Measurements from ENCODE around the gene HS6ST2. TPM values are rescaled to one million over a fixed set of nuclear protein-coding genes. Genes with fewer than 3 reads are reported as not detected.

HS6ST2 gene
- total RNA-seq, 2 experiments from 2014 or later: not detected

DNA sequence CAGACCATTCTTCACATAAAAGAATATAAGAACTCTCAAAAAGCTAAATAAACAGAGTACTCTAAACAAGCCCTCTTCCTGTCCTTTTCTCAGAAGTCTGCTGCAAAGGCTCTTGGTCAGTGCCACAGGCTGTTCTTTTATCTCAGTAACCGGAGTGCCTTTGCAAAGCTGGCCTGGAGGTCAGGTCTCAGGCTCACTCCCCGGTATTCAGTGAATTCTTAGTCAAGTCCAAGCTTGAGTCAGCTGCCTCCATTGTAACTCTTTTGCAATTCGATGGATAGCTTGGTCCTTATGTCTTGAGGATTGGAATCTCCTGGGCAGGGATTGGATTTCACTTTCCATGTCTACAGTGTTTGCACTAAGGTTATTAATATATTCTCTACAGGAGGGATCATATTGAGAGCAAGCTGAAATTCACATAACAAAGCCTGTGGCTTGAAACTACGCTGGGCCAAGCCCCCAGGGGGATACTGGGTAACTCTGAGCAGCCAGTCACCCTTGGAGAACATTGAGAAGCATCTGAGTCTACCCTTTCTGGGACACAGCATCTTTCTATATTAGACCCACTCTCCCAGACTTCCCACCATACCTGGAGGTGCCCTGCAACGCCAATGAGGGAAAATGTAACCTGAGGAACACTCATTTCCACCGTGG is 10.0 kb upstream of the HS6ST2 start:
- DNase-seq (ENCODE audit: low spot score): no peak
- ChIA-PET POLR2A (no interaction called here), CTCF (ENCODE audit: unreplicated experiment) (no interaction called here)
- Histone ChIP-seq H2AFZ (ENCODE audit: low read length) (no peak overlapping the region), H3K79me2 (ENCODE audit: insufficient read depth, low read depth, low read length) (no peaks in the 10 kb centered on the region), H3K36me3 (ENCODE audit: insufficient read depth, low read length) (no peaks in the 10 kb centered on the region), H3K4me2 (ENCODE audit: low read length) (no peak overlapping the region), H3K9me2 (ENCODE audit: insufficient read depth, low read length) (no peaks in the 10 kb centered on the region), H4K20me1 (ENCODE audit: insufficient read depth, low read length) (no peaks in the 10 kb centered on the region), H3K9me3 (ENCODE audit: low read length) (no peaks in the 10 kb centered on the region), H3K4me1 (ENCODE audit: insufficient read depth, low read length, poor library complexity, severe bottlenecking) (no peaks in the 10 kb centered on the region), H3K27ac (ENCODE audit: low read depth, low read length, poor library complexity, severe bottlenecking) (no peak overlapping the region), H3K4me3 (ENCODE audit: low read depth, low read length, poor library complexity, severe bottlenecking) (no peak overlapping the region)
- intact Hi-C loops (cut with micrococcal nuclease; ENCODE audit: unreplicated experiment): no loop called here
- TF ChIP-seq EZH2phosphoT487 (IDR thresholded peaks at IDR 0.05; ENCODE audit: borderline replicate concordance, low read depth, low read length): no peak
- TF ChIP-seq, protein P1, sequence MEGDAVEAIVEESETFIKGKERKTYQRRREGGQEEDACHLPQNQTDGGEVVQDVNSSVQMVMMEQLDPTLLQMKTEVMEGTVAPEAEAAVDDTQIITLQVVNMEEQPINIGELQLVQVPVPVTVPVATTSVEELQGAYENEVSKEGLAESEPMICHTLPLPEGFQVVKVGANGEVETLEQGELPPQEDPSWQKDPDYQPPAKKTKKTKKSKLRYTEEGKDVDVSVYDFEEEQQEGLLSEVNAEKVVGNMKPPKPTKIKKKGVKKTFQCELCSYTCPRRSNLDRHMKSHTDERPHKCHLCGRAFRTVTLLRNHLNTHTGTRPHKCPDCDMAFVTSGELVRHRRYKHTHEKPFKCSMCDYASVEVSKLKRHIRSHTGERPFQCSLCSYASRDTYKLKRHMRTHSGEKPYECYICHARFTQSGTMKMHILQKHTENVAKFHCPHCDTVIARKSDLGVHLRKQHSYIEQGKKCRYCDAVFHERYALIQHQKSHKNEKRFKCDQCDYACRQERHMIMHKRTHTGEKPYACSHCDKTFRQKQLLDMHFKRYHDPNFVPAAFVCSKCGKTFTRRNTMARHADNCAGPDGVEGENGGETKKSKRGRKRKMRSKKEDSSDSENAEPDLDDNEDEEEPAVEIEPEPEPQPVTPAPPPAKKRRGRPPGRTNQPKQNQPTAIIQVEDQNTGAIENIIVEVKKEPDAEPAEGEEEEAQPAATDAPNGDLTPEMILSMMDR (conservative IDR thresholded peaks at IDR 0.05; ENCODE audit: low read length): no peak
- BruUV-seq (replicated peaks): no TSS peak

DNA sequence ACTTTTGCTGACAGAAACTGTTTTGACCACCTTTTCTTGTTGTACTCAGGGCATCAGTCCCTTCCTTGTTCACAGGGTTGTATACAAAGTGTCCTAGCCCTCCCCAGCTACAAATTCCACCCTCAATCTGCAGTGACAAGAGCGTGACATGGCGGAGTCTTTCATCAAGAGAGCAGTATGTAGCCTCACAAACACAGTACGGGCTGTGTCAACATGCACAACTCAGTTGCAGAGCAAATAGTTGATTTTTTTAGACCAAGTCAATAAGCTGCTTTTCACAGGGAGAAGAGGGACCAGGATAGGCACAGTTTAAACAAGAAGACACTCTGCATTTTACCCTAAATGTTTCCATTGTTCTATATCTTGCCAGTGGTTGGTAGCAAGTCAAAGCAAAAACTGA is 8.6 kb upstream of the HS6ST2 start:
- POLR2A ChIA-PET: no interaction called here
- CTCF ChIA-PET (ENCODE audit: unreplicated experiment): no interaction called here
- no peak for TF ChIP-seq EZH2phosphoT487 (IDR thresholded peaks at IDR 0.05; ENCODE audit: borderline replicate concordance, low read depth, low read length)
- TF ChIP-seq, protein P1 (conservative IDR thresholded peaks at IDR 0.05; ENCODE audit: low read length): no peak

DNA sequence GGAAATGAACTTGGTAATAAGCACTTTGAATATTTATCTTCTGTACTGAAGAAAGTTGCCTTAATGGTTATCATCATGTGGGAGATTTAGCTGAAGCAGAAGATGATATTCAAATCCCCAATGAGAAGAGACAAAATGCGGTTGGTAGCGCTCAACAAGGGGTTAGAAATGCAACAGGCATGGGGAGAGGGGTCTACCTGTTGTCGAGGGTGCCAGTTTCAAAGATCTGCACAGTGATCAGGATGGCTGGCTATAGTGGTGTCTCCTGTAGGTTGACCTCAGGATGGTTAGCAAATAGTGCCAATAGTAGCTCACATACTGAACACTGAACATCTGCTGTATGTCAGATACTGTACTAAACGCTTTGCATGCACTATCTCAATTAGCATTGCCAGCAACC is 7.0 kb upstream of the HS6ST2 start:
- no TSS peak for BruUV-seq (replicated peaks)
- no peak overlapping the region for H2AFZ ChIP-seq (ENCODE audit: low read length)
- intact Hi-C loops (cut with micrococcal nuclease; ENCODE audit: unreplicated experiment): no loop called here
- H3K79me2 ChIP-seq (ENCODE audit: insufficient read depth, low read depth, low read length): no peaks in the 10 kb centered on the region
- no peaks in the 10 kb centered on the region for H3K9me2 ChIP-seq (ENCODE audit: insufficient read depth, low read length)
- H3K9me3 ChIP-seq (ENCODE audit: low read length): no peaks in the 10 kb centered on the region
- TF ChIP-seq, protein P1 (conservative IDR thresholded peaks at IDR 0.05; ENCODE audit: low read length): no peak
- TF ChIP-seq EZH2phosphoT487 (IDR thresholded peaks at IDR 0.05; ENCODE audit: borderline replicate concordance, low read depth, low read length): no peak
- no peak for DNase-seq (ENCODE audit: low spot score)
- ChIA-PET POLR2A (no interaction called here), CTCF (ENCODE audit: unreplicated experiment) (no interaction called here)
- H3K36me3 ChIP-seq (ENCODE audit: insufficient read depth, low read length): no peaks in the 10 kb centered on the region
- H3K4me3 ChIP-seq (ENCODE audit: low read depth, low read length, poor library complexity, severe bottlenecking): no peak overlapping the region
- no peak overlapping the region for H3K27ac ChIP-seq (ENCODE audit: low read depth, low read length, poor library complexity, severe bottlenecking)
- no peaks in the 10 kb centered on the region for H3K4me1 ChIP-seq (ENCODE audit: insufficient read depth, low read length, poor library complexity, severe bottlenecking)
- no peak overlapping the region for H3K4me2 ChIP-seq (ENCODE audit: low read length)
- H4K20me1 ChIP-seq (ENCODE audit: insufficient read depth, low read length): no peaks in the 10 kb centered on the region

More for the DNA sequence above, 8.6 kb upstream of the HS6ST2 start:
- intact Hi-C loops (cut with micrococcal nuclease; ENCODE audit: unreplicated experiment): no loop called here
- H3K9me3 ChIP-seq (ENCODE audit: low read length): no peaks in the 10 kb centered on the region
- no peaks in the 10 kb centered on the region for H3K9me2 ChIP-seq (ENCODE audit: insufficient read depth, low read length)
- H3K4me1 ChIP-seq (ENCODE audit: insufficient read depth, low read length, poor library complexity, severe bottlenecking): no peaks in the 10 kb centered on the region
- no peak overlapping the region for H3K4me2 ChIP-seq (ENCODE audit: low read length)
- DNase-seq (ENCODE audit: low spot score): no peak
- H3K4me3 ChIP-seq (ENCODE audit: low read depth, low read length, poor library complexity, severe bottlenecking): no peak overlapping the region
- no peaks in the 10 kb centered on the region for H3K79me2 ChIP-seq (ENCODE audit: insufficient read depth, low read depth, low read length)
- H3K27ac ChIP-seq (ENCODE audit: low read depth, low read length, poor library complexity, severe bottlenecking): no peak overlapping the region
- no peaks in the 10 kb centered on the region for H4K20me1 ChIP-seq (ENCODE audit: insufficient read depth, low read length)
- H2AFZ ChIP-seq (ENCODE audit: low read length): no peak overlapping the region
- H3K36me3 ChIP-seq (ENCODE audit: insufficient read depth, low read length): no peaks in the 10 kb centered on the region
- BruUV-seq (replicated peaks): no TSS peak
